NCI-H2171 (cell line): ENCODE results near the gene RHBDD1.
A peak's percentile ranks its signal among the peaks of the same experiment; 100 is the strongest.

Experiments used
- DNase-seq: peaks from one replicate; lab custom pipeline; 2025; lab: John Stamatoyannopoulos, UW

The RHBDD1 gene

GRCh38 chr2:226915846-226916360 is 80.0 kb downstream of the RHBDD1 start:
- DNase-seq: no peak

- DNase-seq: no peak
Observed at GRCh38 chr2:226916669-226917068, 80.8 kb downstream of the RHBDD1 start.

- no peak for DNase-seq
Observed at GRCh38 chr2:226932443-226932842, 96.6 kb downstream of the RHBDD1 start.

- DNase-seq: peak; percentile 59
Observed at GRCh38 chr2:226934546-226935201, 98.8 kb downstream of the RHBDD1 start.

GRCh38 chr2:226943862-226944620 is 108.2 kb downstream of the RHBDD1 start:
- no peak for DNase-seq

GRCh38 chr2:226953206-226953605 is 117.4 kb downstream of the RHBDD1 start:
- DNase-seq: no peak

- no peak for DNase-seq
Observed at GRCh38 chr2:226953826-226954225, 118.0 kb downstream of the RHBDD1 start.

GRCh38 chr2:226956659-226957058 is 120.8 kb downstream of the RHBDD1 start:
- no peak for DNase-seq

- DNase-seq: no peak
Observed at GRCh38 chr2:226959418-226959817, 123.6 kb downstream of the RHBDD1 start.

- DNase-seq: no peak
Observed at GRCh38 chr2:226962176-226962773, 126.4 kb downstream of the RHBDD1 start.

- no peak for DNase-seq
Observed at GRCh38 chr2:226963528-226963927, 127.7 kb downstream of the RHBDD1 start.

- DNase-seq: no peak
Observed at GRCh38 chr2:226965376-226965775, 129.5 kb downstream of the RHBDD1 start.

GRCh38 chr2:226969417-226970080 is 133.7 kb downstream of the RHBDD1 start:
- DNase-seq: no peak

GRCh38 chr2:226970362-226970761 is 134.5 kb downstream of the RHBDD1 start:
- DNase-seq: no peak

GRCh38 chr2:226971084-226971483 is 135.2 kb downstream of the RHBDD1 start:
- no peak for DNase-seq

GRCh38 chr2:226971770-226972169 is 135.9 kb downstream of the RHBDD1 start:
- no peak for DNase-seq

GRCh38 chr2:226973816-226974215 is 138.0 kb downstream of the RHBDD1 start:
- DNase-seq: no peak

GRCh38 chr2:226977775-226978190 is 141.9 kb downstream of the RHBDD1 start:
- DNase-seq: no peak

- DNase-seq: no peak
Observed at GRCh38 chr2:226978300-226978699, 142.4 kb downstream of the RHBDD1 start.

GRCh38 chr2:226979004-226979403 is 143.2 kb downstream of the RHBDD1 start:
- DNase-seq: no peak

- no peak for DNase-seq
Observed at GRCh38 chr2:226981791-226982326, 146.0 kb downstream of the RHBDD1 start.
